Measurements from ENCODE around the gene FAM169A.
"Not testable (repeated sequence)": the region's sequence is repeated elsewhere in the genome, so short reads cannot be mapped to it uniquely, and the experiment has no call there.

The FAM169A gene

DNA sequence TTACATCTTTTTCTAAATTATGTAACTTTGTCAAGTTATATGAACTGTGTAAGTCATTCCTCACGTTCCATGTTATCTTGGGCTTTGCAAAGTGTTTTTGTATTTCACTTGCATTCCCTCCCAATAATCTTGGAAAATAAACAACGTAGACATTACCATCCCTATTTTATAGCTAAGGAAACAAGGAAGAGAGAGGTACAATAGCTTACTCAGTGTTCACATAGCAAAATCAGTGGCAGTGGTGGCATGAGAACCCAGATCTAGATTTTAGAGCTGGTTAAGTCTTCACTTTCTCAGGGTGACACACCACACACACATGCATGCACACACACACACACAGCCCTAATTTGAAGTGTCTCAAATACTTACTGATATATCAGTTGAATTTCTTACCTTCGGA, 65.0 kb downstream of the FAM169A start:
- TF ChIP-seq, protein P1, sequence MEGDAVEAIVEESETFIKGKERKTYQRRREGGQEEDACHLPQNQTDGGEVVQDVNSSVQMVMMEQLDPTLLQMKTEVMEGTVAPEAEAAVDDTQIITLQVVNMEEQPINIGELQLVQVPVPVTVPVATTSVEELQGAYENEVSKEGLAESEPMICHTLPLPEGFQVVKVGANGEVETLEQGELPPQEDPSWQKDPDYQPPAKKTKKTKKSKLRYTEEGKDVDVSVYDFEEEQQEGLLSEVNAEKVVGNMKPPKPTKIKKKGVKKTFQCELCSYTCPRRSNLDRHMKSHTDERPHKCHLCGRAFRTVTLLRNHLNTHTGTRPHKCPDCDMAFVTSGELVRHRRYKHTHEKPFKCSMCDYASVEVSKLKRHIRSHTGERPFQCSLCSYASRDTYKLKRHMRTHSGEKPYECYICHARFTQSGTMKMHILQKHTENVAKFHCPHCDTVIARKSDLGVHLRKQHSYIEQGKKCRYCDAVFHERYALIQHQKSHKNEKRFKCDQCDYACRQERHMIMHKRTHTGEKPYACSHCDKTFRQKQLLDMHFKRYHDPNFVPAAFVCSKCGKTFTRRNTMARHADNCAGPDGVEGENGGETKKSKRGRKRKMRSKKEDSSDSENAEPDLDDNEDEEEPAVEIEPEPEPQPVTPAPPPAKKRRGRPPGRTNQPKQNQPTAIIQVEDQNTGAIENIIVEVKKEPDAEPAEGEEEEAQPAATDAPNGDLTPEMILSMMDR (IDR thresholded peaks at IDR 0.05; ENCODE audit: insufficient read depth, low read length, missing control alignments), result no peak
- ChIA-PET CTCF (no interaction called here), POLR2A (no interaction called here)
- no peak overlapping the region for H3K4me3 ChIP-seq (ENCODE audit: low read depth, low read length)
- DNase-seq (ENCODE audit: low read depth, low spot score), result no peak

DNA sequence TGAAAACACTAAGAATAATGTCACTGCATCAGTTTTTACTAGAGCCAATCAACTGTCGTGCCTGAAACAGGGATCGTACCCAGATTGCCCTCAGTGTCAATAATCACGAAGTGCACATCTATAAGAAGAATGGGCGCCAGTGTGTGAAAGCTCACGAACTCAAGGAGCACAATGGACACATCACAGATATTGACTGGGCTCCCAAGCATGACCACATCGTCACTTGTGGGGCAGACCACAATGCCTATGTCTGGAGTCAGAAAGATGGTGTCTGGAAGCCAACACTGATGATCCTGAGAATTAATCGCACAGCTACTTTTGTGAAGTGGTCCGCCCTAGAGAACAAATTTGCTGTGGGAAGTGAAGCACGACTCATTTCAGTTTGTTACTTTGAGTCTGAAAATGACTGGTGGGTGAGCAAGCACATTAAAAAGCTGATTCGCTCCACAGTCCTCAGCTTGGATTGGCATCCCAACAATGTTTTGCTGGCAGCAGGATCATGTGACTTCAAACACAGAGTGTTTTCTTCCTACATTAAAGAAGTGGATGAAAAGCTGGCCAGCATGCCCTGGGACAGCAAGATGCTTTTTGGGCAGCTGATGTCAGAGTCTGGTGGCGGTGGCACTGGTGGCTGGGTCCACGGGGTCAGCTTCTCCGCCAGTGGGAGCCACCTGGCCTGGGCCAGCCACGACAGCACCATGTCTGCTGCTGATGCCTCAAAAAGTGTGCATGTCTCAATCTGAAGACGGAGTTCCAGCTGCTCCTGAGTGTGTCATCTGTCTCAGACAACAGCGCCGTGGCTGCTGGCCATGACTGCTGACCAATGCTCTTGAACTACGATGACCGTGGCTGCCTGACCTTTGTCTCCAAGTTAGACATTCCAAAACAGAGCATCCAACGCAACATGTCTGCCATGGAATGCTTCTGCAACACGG, 66.9 kb downstream of the FAM169A start:
- no peak overlapping the region for H3K4me3 ChIP-seq (ENCODE audit: low read depth, low read length)
- TF ChIP-seq, protein P1 (IDR thresholded peaks at IDR 0.05; ENCODE audit: insufficient read depth, low read length, missing control alignments), result no peak
- POLR2A ChIA-PET, result no interaction called here
- CTCF ChIA-PET, result no interaction called here
- DNase-seq (ENCODE audit: low read depth, low spot score), result no peak

DNA sequence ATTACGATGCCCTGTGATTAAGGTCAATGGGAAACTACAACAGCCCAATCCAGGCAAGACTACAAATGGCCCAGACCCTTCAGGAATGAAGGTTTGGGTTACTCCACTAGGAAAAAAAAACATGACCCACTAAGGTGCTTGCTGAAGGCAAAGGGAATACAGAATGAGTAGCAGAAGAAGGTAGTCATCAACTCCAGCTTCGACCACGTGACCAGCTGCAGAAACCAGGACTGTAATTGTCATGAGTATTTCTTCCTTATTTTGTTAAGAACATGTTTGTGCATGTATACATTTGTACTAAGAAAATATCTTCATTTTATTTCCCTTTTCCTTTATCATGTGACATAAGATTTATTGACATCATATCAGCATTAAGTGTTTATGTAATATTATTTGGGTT, 74.5 kb downstream of the FAM169A start:
- H3K4me3 ChIP-seq (ENCODE audit: low read depth, low read length); DNase-seq (ENCODE audit: low read depth, low spot score); CTCF ChIA-PET; POLR2A ChIA-PET: not testable (repeated sequence)

DNA sequence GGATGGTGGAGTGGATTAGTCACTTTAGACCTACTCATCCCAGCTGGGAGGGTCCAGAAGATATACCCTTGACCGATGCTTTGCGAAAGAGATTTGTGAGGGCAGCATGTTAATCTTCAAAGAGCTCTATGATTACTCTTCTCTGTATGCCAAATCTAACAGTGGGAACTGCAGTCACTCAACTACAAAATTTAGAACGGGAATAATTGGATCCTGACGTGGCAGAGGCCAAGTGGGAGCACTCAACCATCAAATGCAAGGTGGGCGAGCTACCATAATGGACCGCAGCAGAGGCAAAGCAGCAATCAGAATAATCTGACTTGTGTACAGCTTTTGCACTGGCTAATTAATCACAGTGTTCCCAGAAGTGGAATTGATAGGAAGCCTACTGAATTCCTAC, 78.8 kb downstream of the FAM169A start:
- POLR2A ChIA-PET, result no interaction called here

DNA sequence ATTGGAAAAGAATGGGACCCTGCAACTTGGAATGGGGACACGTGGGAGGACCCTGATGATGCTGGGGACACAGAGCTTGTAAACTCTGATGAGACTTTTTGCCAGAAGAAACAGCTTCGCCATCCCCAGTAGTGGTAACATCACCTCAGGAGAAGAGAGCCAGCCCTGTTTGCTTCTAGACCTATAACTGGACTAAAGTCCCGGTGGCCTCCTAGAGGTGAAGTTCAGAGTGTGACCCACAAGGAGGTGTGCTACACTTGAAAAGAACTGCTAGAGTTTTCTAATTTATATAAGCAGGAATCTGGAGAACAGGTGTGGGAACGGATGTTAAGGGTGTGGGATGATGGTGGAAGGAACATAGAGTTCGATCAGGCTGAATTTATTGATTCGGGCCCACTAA, 79.3 kb downstream of the FAM169A start:
- TF ChIP-seq, protein P1 (IDR thresholded peaks at IDR 0.05; ENCODE audit: insufficient read depth, low read length, missing control alignments), result no peak
- DNase-seq (ENCODE audit: low read depth, low spot score), result no peak
- CTCF ChIA-PET, result no interaction called here
- POLR2A ChIA-PET, result no interaction called here
- H3K4me3 ChIP-seq (ENCODE audit: low read depth, low read length), result no peak overlapping the region

More for the DNA sequence above, 78.8 kb downstream of the FAM169A start:
- CTCF ChIA-PET, result no interaction called here
- TF ChIP-seq, protein P1 (IDR thresholded peaks at IDR 0.05; ENCODE audit: insufficient read depth, low read length, missing control alignments), result no peak
- no peak overlapping the region for H3K4me3 ChIP-seq (ENCODE audit: low read depth, low read length)
- DNase-seq (ENCODE audit: low read depth, low spot score), result no peak

DNA sequence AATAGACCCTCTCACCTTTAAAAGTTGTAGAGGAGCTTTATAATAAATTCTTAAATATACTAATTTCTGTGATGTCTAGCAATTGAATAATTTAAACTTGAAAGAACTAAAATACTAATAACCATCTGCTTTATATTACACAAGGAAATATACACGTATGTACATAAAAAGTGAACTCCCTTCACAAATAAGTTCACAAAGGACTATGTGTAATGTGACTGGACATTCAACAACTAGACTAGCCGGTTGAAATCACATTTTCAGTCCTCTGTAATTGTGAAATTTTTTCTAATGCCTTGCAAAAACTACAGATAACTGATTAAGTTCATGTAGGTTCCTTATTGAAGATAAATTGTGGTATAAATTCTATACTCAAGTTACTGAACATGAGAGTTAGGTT, 87.6 kb downstream of the FAM169A start:
- H3K4me3 ChIP-seq (ENCODE audit: low read depth, low read length), result no peak overlapping the region
- ChIA-PET POLR2A (no interaction called here), CTCF (no interaction called here)
- TF ChIP-seq, protein P1 (IDR thresholded peaks at IDR 0.05; ENCODE audit: insufficient read depth, low read length, missing control alignments), result no peak
- DNase-seq (ENCODE audit: low read depth, low spot score), result no peak

DNA sequence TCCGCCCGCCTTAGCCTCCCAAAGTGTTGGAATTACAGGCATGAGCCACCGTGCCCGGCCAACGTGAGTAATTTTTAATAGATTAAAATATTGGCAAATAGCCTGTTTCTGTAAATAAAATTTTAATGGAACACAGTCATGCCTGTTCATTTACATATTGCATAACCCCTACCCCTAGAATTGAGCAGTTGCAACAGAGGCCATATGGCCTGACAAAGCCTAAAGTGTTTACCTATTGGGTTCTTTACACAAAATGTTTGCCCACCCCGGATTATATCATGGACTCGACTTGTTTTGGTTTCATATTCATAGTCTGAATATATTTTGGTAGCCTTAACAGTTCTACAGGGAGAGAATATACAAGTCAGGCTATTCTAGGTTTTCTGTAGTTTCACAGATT, 93.8 kb downstream of the FAM169A start:
- ChIA-PET POLR2A (no interaction called here), CTCF (no interaction called here)
- no peak overlapping the region for H3K4me3 ChIP-seq (ENCODE audit: low read depth, low read length)
- TF ChIP-seq, protein P1 (IDR thresholded peaks at IDR 0.05; ENCODE audit: insufficient read depth, low read length, missing control alignments), result no peak
- no peak for DNase-seq (ENCODE audit: low read depth, low spot score)
